HCT116 (cell line): ENCODE results near the gene RNF11. TPM values are rescaled to one million over a fixed set of nuclear protein-coding genes. Genes with fewer than 3 reads are reported as not detected.

Experiments used
- ATAC-seq: fragments of 200-7000 bp; cut with Tn5 transposase; 2 replicates; pipeline ENCODE4 v1.9.1; 2020; ENCODE audit warnings: mild to moderate bottlenecking, moderate library complexity
- BruUV-seq: library from RNA; stranded (reverse); fragments of 400-500 nt; replicated peaks from 2 replicates; lab custom pipeline; 2021; lab: Mats Ljungman, UMichigan
- CTCF ChIA-PET: fragments of 300-600 bp; sonication (Branson Sonifier 250); formaldehyde crosslinking; loops from one replicate; lab custom pipeline; 2021; ENCODE audit warnings: antibody characterized with exemption; lab: Charles Lee
- POLR2A ChIA-PET: fragments of 300-600, 350-600 bp; sonication (Branson Sonifier 250); formaldehyde crosslinking; loops from one replicate; lab custom pipeline; 2021; ENCODE audit warnings: antibody characterized with exemption; lab: Charles Lee
- RAD21 ChIA-PET, 2 experiments: fragments of 300-600 bp; sonication (Branson Sonifier 250); formaldehyde crosslinking; loops; one replicate each; lab custom pipeline; 2023; ENCODE audit warnings: low total read pairs in 2 of 2; ENCODE audit not compliant: uncharacterized antibody in 2 of 2, unreplicated experiment in 2 of 2, low non-redundant PET in 1 of 2; lab: Charles Lee
- DNase-seq: peaks from one replicate; pipeline ENCODE4 v3.0.0-alpha.2; 2010; ENCODE audit warnings: low read depth, low spot score
- H2AFZ ChIP-seq: fragments of 200-600 bp; shearing (Covaris generic), sonication (generic); 2 replicates; pipeline ENCODE4 v1.6.1; 2017; ENCODE audit warnings: low read depth, mixed run types, mixed read lengths, antibody characterized with exemption, low read length; ENCODE audit not compliant: poor library complexity, severe bottlenecking
- H3K27ac ChIP-seq: 2 replicates; pipeline ENCODE4 v1.5.1; 2012; ENCODE audit warnings: low read depth, low read length
- H3K27me3 ChIP-seq: fragments of 200-600 bp; sonication (generic); 2 replicates; pipeline ENCODE4 v1.6.1; 2016; ENCODE audit warnings: mixed run types, low read length, mixed read lengths; ENCODE audit not compliant: insufficient read depth
- H3K36me3 ChIP-seq, 2 experiments: fragments of 200-500 bp in 1 of 2; fragments of 200-600 bp in 1 of 2; sonication (Bioruptor generic) in 1 of 2; sonication (generic) in 1 of 2; 2 replicates each; pipeline versions ENCODE4 v1.5.1 to v1.6.1; 2014 to 2016; ENCODE audit warnings: low read length in 2 of 2, inconsistent platforms in 1 of 2, mixed read lengths in 1 of 2, mixed run types in 1 of 2; ENCODE audit not compliant: insufficient read depth in 2 of 2, control insufficient read depth in 1 of 2
- H3K4me1 ChIP-seq, 2 experiments: fragments of 200-600 bp in 1 of 2; sonication (generic) in 1 of 2; 2 replicates each; pipeline versions ENCODE4 v1.5.1 to v1.6.1; 2012 to 2017; ENCODE audit warnings: low read length in 2 of 2, inconsistent platforms in 1 of 2, mild to moderate bottlenecking in 1 of 2, mixed read lengths in 1 of 2, mixed run types in 1 of 2, moderate library complexity in 1 of 2; ENCODE audit not compliant: insufficient read depth in 2 of 2, control insufficient read depth in 1 of 2
- H3K4me2 ChIP-seq: fragments of 200-600 bp; sonication (generic); 2 replicates; pipeline ENCODE4 v1.6.1; 2017; ENCODE audit warnings: mixed run types, low read length, mixed read lengths
- H3K4me3 ChIP-seq, 2 experiments: fragments of 200-600 bp in 1 of 2; sonication (generic) in 1 of 2; replicated peaks in 1 of 2; 2 replicates each; pipeline ENCODE4 v1.5.1; 2011 to 2016; ENCODE audit warnings: low read length in 2 of 2, control low read depth in 1 of 2, low read depth in 1 of 2, mild to moderate bottlenecking in 1 of 2, mixed read lengths in 1 of 2, mixed run types in 1 of 2
- H3K79me2 ChIP-seq: fragments of 200-600 bp; sonication (generic); 2 replicates; pipeline ENCODE4 v1.6.1; 2017; ENCODE audit warnings: mild to moderate bottlenecking, mixed run types, low read length, moderate library complexity, mixed read lengths; ENCODE audit not compliant: insufficient read depth
- H3K9ac ChIP-seq: fragments of 200-600 bp; sonication (generic); 2 replicates; pipeline ENCODE4 v1.6.1; 2016; ENCODE audit warnings: low read length, mixed read lengths
- H3K9me2 ChIP-seq: fragments of 200-600 bp; sonication (generic), shearing (Covaris generic); 2 replicates; pipeline ENCODE4 v1.6.1; 2017; ENCODE audit warnings: mixed run types, mild to moderate bottlenecking, moderate library complexity; ENCODE audit not compliant: insufficient read depth
- H3K9me3 ChIP-seq, 2 experiments: fragments of 200-500 bp in 1 of 2; fragments of 200-600 bp in 1 of 2; sonication (Bioruptor generic) in 1 of 2; sonication (generic) in 1 of 2; 2 replicates each; pipeline ENCODE4 v1.6.1; 2014 to 2017; ENCODE audit warnings: low read length in 2 of 2, mixed read lengths in 2 of 2, inconsistent platforms in 1 of 2, low read depth in 1 of 2, mild to moderate bottlenecking in 1 of 2, mixed run types in 1 of 2, moderate library complexity in 1 of 2; ENCODE audit not compliant: control insufficient read depth in 1 of 2, insufficient read depth in 1 of 2
- H4K20me1 ChIP-seq: fragments of 200-600 bp; sonication (generic), shearing (Covaris generic); 2 replicates; pipeline ENCODE4 v1.6.1; 2017; ENCODE audit warnings: mixed run types, mild to moderate bottlenecking, moderate library complexity; ENCODE audit not compliant: insufficient read depth
- EGR1 ChIP-seq: IDR thresholded peaks from 2 replicates; pipeline ENCODE4 v1.6.1; 2012; ENCODE audit warnings: low read depth
- ELF1 ChIP-seq: IDR thresholded peaks from 2 replicates; pipeline ENCODE4 v1.6.1; 2012; ENCODE audit warnings: low read depth, borderline replicate concordance
- EZH2 ChIP-seq: fragments of 200-600 bp; sonication (generic); IDR thresholded peaks from 2 replicates; pipeline ENCODE4 v1.6.1; 2017; ENCODE audit warnings: antibody characterized with exemption, mixed run types
- EZH2phosphoT487 ChIP-seq: fragments of 200-600 bp; IDR thresholded peaks from 2 replicates; pipeline ENCODE4 v1.6.1; 2018; ENCODE audit warnings: antibody characterized with exemption, borderline replicate concordance
- FOSL1 ChIP-seq: IDR thresholded peaks from 2 replicates; pipeline ENCODE4 v1.6.1; 2012; ENCODE audit warnings: low read depth
- SIN3A ChIP-seq: IDR thresholded peaks from 2 replicates; pipeline ENCODE4 v1.6.1; 2012; ENCODE audit warnings: low read depth
- SP1 ChIP-seq: IDR thresholded peaks from 2 replicates; pipeline ENCODE4 v1.6.1; 2012; ENCODE audit warnings: low read depth
- TCF7L2 ChIP-seq: IDR thresholded peaks from 2 replicates; pipeline ENCODE4 v1.7.0; 2011; ENCODE audit warnings: borderline replicate concordance, inconsistent platforms; ENCODE audit not compliant: insufficient read depth, insufficient read length; ENCODE audit errors: extremely low read depth
- YY1 ChIP-seq: IDR thresholded peaks from 2 replicates; pipeline ENCODE4 v1.6.1; 2011; ENCODE audit warnings: low read length, low read depth, moderate library complexity, mild to moderate bottlenecking; ENCODE audit not compliant: insufficient replicate concordance; ENCODE audit errors: extremely low read depth
- ZFX ChIP-seq: fragments of 450-650 bp; IDR thresholded peaks from 2 replicates; pipeline ENCODE4 v1.6.1; 2017
- ZNF274 ChIP-seq: fragments of 200-500 bp; sonication (Bioruptor generic); IDR thresholded peaks from 2 replicates; pipeline ENCODE4 v1.6.1; 2014; ENCODE audit warnings: mild to moderate bottlenecking, low read depth, low read length, inconsistent platforms
- intact Hi-C: fragments of 100-400 bp; cut with micrococcal nuclease; formaldehyde crosslinking; loops from 2 replicates; pipeline ENCODE4 v1.10.0; 2022
- total RNA-seq: library from RNA; stranded (reverse); gene quantifications from one replicate; pipeline ENCODE4 v1.2.1, GENCODE V29; 2021; ENCODE audit not compliant: unreplicated experiment
- TF ChIP-seq, protein P1 (sequence below): IDR thresholded peaks from 2 replicates; pipeline ENCODE4 v1.6.1; 2012; ENCODE audit warnings: low read depth

Gene RNF11
- total RNA-seq, 1 experiment from 2014 or later, result 60.9 TPM

DNA sequence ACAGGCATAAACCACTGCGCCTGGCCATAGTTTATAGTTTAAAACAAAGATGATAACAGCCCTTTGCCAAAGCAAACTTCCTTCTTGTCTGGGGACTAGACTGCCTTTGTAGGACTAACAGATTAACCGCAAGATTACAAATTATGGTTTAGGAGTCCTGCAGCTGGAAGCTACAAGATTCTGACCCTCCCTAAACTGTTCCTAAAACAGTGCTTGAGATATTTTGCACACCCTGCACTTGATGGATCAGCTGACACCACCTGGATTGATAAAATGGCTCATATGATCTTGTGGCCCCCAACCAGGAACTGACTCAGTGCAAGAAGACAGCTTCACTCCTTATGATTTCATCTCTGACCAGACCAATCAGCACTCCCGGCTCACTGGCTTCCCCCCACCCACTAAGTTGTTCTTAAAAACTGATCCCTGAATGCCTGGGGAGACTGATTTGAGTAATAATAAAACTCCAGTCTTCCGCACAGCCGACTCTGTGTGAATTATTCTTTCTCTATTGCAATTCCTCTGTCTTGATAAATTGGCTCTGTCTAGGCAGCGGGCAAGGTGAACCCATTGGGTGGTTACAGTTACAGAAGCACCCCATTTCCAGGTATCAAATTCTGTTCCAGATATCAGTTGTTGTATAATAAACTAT lies 13.8 kb upstream of the RNF11 start:
- DNase-seq, result no peak
- H3K9ac ChIP-seq, result no peak overlapping the region
- no peaks in the 10 kb centered on the region for H3K27me3 ChIP-seq
- no TSS peak for BruUV-seq
- H3K36me3 ChIP-seq, result no peaks in the 10 kb centered on the region
- H3K4me3 ChIP-seq, result no peak overlapping the region
- H3K9me3 ChIP-seq, result no peaks in the 10 kb centered on the region
- ChIA-PET CTCF (no interaction called here), POLR2A (no interaction called here)
- no peak overlapping the region for H3K27ac ChIP-seq
- H3K4me2 ChIP-seq, result no peak overlapping the region
- no peaks in the 10 kb centered on the region for H3K4me1 ChIP-seq
- TF ChIP-seq ELF1 (no peak), FOSL1 (no peak), ZNF274 (no peak), SIN3A (no peak), ZFX (no peak), SP1 (no peak), TCF7L2 (no peak), EZH2 (no peak), EGR1 (no peak), EZH2phosphoT487 (no peak), YY1 (no peak)
- TF ChIP-seq, protein P1, sequence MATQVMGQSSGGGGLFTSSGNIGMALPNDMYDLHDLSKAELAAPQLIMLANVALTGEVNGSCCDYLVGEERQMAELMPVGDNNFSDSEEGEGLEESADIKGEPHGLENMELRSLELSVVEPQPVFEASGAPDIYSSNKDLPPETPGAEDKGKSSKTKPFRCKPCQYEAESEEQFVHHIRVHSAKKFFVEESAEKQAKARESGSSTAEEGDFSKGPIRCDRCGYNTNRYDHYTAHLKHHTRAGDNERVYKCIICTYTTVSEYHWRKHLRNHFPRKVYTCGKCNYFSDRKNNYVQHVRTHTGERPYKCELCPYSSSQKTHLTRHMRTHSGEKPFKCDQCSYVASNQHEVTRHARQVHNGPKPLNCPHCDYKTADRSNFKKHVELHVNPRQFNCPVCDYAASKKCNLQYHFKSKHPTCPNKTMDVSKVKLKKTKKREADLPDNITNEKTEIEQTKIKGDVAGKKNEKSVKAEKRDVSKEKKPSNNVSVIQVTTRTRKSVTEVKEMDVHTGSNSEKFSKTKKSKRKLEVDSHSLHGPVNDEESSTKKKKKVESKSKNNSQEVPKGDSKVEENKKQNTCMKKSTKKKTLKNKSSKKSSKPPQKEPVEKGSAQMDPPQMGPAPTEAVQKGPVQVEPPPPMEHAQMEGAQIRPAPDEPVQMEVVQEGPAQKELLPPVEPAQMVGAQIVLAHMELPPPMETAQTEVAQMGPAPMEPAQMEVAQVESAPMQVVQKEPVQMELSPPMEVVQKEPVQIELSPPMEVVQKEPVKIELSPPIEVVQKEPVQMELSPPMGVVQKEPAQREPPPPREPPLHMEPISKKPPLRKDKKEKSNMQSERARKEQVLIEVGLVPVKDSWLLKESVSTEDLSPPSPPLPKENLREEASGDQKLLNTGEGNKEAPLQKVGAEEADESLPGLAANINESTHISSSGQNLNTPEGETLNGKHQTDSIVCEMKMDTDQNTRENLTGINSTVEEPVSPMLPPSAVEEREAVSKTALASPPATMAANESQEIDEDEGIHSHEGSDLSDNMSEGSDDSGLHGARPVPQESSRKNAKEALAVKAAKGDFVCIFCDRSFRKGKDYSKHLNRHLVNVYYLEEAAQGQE, result no peak
- TF ChIP-seq, all 23 proteins: peak for 0
- H3K9me2 ChIP-seq, result no peaks in the 10 kb centered on the region
- intact Hi-C loops, result no loop called here
- no peaks in the 10 kb centered on the region for H3K79me2 ChIP-seq
- H4K20me1 ChIP-seq, result no peaks in the 10 kb centered on the region
- H2AFZ ChIP-seq, result no peak overlapping the region
- ATAC-seq, result no peak
- RAD21 ChIA-PET, result no interaction called here
